DND-41 (cell line): ENCODE results near the gene GDA.

Experiments used
- ATAC-seq: fragments of 200-7000 bp; cut with Tn5 transposase; 3 replicates; pipeline ENCODE4 v1.9.1; 2021; ENCODE audit warnings: low read depth; ENCODE audit not compliant: insufficient read depth
- DNase-seq: peaks from one replicate; pipeline ENCODE4 v3.0.0-alpha.2; 2020
- H2AFZ ChIP-seq: 2 replicates; pipeline ENCODE4 v1.6.0; 2012; ENCODE audit warnings: low read depth, low read length
- H3K27ac ChIP-seq: 2 replicates; pipeline ENCODE4 v1.5.1; 2012; ENCODE audit warnings: low read length, inconsistent platforms
- H3K27me3 ChIP-seq: fragments of 200-600 bp; sonication (generic); 2 replicates; pipeline ENCODE4 v1.6.0; 2012; ENCODE audit warnings: low read length, mild to moderate bottlenecking, inconsistent platforms; ENCODE audit not compliant: insufficient read depth, poor library complexity
- H3K36me3 ChIP-seq: 2 replicates; pipeline ENCODE4 v1.5.1; 2012; ENCODE audit warnings: low read length, inconsistent platforms; ENCODE audit not compliant: insufficient read depth
- H3K4me1 ChIP-seq: 2 replicates; pipeline ENCODE4 v1.5.1; 2012; ENCODE audit warnings: mild to moderate bottlenecking, low read length; ENCODE audit not compliant: insufficient read depth
- H3K4me2 ChIP-seq: 2 replicates; pipeline ENCODE4 v1.6.0; 2012; ENCODE audit warnings: mild to moderate bottlenecking, moderate library complexity, low read length, inconsistent platforms; ENCODE audit not compliant: insufficient read depth
- H3K4me3 ChIP-seq, 2 experiments: fragments of 200-600 bp in 1 of 2; shearing (Covaris generic) in 1 of 2; 2 replicates each; pipeline ENCODE4 v1.5.1; 2012 to 2016; ENCODE audit warnings: inconsistent platforms in 2 of 2, low read length in 2 of 2, mild to moderate bottlenecking in 2 of 2, low read depth in 1 of 2, moderate library complexity in 1 of 2
- H3K79me2 ChIP-seq: 2 replicates; pipeline ENCODE4 v1.6.0; 2012; ENCODE audit warnings: low read length, inconsistent platforms; ENCODE audit not compliant: insufficient read depth
- H3K9ac ChIP-seq: 2 replicates; pipeline ENCODE4 v1.6.0; 2012; ENCODE audit warnings: low read depth, mild to moderate bottlenecking, inconsistent platforms, low read length, moderate library complexity
- H3K9me3 ChIP-seq: 2 replicates; pipeline ENCODE4 v1.5.1; 2012; ENCODE audit warnings: low read length, moderate library complexity, mild to moderate bottlenecking, inconsistent platforms; ENCODE audit not compliant: insufficient read depth, severe bottlenecking
- H4K20me1 ChIP-seq: 2 replicates; pipeline ENCODE4 v1.6.0; 2012; ENCODE audit warnings: low read length; ENCODE audit not compliant: insufficient read depth
- EZH2 ChIP-seq: IDR thresholded peaks from 3 replicates; pipeline ENCODE4 v1.6.1; 2012; ENCODE audit warnings: borderline replicate concordance, low read depth, mild to moderate bottlenecking, moderate library complexity, low read length, inconsistent platforms; ENCODE audit not compliant: severe bottlenecking
- TF ChIP-seq, protein P1 (sequence below): IDR thresholded peaks from 2 replicates; pipeline ENCODE4 v1.5.1; 2012; ENCODE audit warnings: borderline replicate concordance, low read length, moderate library complexity, mild to moderate bottlenecking; ENCODE audit not compliant: poor library complexity, severe bottlenecking; ENCODE audit errors: extremely low read depth

The GDA gene

DNA sequence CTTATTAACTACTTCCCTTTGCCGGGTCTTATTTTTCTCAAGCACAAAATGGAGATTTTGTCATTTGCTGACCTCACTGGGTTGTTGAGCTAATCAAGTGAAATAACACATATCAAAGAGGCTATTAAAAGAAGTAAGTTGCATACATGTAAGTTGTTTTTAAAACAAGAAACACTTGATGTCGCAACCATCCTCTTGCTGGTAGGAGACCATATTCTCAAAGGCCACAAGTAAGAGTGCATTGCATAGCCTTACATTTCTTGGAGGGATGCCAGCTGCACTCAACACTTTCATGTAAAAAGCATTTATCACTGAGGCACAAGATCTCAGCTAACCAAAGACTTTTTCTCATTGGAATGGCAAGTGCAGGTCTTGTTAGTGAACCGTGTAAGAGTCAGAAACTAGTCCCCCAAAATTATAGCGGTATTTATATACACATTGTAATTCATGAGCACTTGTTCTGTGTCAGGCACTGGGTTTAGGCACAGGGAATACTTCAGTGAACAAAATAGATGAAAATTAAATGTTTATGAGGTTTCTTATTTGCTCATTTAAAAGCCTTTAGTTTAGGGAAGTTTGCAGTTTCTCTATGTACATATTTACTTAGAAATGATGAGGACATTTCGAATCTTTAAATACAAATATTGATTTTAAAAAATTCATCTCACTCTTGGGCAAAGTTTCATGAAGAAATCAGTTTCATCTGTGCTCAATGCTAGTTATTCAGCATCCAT is 143.8 kb downstream of the GDA start:
- no peaks in the 10 kb centered on the region for H4K20me1 ChIP-seq
- no peak overlapping the region for H3K4me2 ChIP-seq
- H3K79me2 ChIP-seq = no peaks in the 10 kb centered on the region
- no peak for DNase-seq
- H3K4me1 ChIP-seq = no peaks in the 10 kb centered on the region
- H3K4me3 ChIP-seq = no peak overlapping the region
- no peak for TF ChIP-seq EZH2
- TF ChIP-seq, protein P1, sequence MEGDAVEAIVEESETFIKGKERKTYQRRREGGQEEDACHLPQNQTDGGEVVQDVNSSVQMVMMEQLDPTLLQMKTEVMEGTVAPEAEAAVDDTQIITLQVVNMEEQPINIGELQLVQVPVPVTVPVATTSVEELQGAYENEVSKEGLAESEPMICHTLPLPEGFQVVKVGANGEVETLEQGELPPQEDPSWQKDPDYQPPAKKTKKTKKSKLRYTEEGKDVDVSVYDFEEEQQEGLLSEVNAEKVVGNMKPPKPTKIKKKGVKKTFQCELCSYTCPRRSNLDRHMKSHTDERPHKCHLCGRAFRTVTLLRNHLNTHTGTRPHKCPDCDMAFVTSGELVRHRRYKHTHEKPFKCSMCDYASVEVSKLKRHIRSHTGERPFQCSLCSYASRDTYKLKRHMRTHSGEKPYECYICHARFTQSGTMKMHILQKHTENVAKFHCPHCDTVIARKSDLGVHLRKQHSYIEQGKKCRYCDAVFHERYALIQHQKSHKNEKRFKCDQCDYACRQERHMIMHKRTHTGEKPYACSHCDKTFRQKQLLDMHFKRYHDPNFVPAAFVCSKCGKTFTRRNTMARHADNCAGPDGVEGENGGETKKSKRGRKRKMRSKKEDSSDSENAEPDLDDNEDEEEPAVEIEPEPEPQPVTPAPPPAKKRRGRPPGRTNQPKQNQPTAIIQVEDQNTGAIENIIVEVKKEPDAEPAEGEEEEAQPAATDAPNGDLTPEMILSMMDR = no peak
- H3K36me3 ChIP-seq = no peaks in the 10 kb centered on the region
- no peaks in the 10 kb centered on the region for H3K9me3 ChIP-seq
- no peak overlapping the region for H3K27ac ChIP-seq
- ATAC-seq = no peak
- H3K27me3 ChIP-seq = peaks cover 3% of the 10 kb centered on the region
- no peak overlapping the region for H3K9ac ChIP-seq
- no peak overlapping the region for H2AFZ ChIP-seq

DNA sequence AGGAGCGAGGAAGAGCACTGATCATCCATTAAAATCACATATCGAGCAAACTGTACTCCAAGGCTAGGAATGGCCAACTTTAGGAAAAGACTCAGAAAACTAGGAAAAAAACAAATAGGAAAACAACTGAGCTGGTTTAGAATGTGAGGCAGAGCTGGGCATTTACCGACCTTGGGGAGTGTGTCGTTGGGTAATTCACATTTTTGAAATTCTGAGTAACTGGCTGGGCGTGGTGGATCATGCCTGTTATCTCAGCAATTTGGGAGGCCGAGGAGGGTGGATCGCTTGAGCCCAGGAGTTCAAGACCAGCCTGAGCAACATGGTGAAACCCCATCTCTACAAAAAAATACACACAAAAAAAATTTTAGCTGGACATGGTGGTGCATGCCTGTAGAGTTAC is 145.7 kb downstream of the GDA start:
- Histone ChIP-seq H3K79me2 (no peaks in the 10 kb centered on the region), H3K9ac (no peak overlapping the region), H3K4me2 (no peak overlapping the region), H4K20me1 (no peaks in the 10 kb centered on the region), H3K27me3 (peaks cover 3% of the 10 kb centered on the region), H2AFZ (no peak overlapping the region), H3K36me3 (no peaks in the 10 kb centered on the region), H3K9me3 (no peaks in the 10 kb centered on the region), H3K4me1 (no peaks in the 10 kb centered on the region), H3K4me3 (no peak overlapping the region), H3K27ac (no peak overlapping the region)
- no peak for ATAC-seq
- DNase-seq = no peak
- TF ChIP-seq EZH2 = no peak

DNA sequence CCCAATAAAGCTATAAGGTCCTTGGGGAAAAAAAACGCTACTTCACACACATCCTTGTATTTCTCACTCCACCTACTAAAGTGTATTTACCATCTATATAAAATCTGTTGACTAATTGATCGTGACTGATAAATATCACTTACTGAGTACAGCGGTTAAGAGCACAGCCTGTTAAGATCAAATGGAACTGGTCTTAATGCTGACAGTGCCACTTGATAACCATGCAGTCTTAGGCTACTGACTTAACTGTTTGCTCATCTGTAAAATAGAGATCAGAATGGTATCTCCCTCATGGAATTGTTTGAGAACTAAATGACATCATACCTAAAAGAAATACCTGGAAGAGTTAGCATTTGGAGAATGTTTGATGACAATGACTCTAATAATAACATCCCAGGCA is 148.3 kb downstream of the GDA start:
- no peak overlapping the region for H3K9ac ChIP-seq
- TF ChIP-seq EZH2 = no peak
- H3K27me3 ChIP-seq = peaks cover 3% of the 10 kb centered on the region
- DNase-seq = no peak
- no peaks in the 10 kb centered on the region for H3K79me2 ChIP-seq
- H3K27ac ChIP-seq = no peak overlapping the region
- H3K9me3 ChIP-seq = no peaks in the 10 kb centered on the region
- no peaks in the 10 kb centered on the region for H3K36me3 ChIP-seq
- H2AFZ ChIP-seq = no peak overlapping the region
- H3K4me3 ChIP-seq = no peak overlapping the region
- no peak overlapping the region for H3K4me2 ChIP-seq
- no peaks in the 10 kb centered on the region for H4K20me1 ChIP-seq
- H3K4me1 ChIP-seq = no peaks in the 10 kb centered on the region
- no peak for ATAC-seq

DNA sequence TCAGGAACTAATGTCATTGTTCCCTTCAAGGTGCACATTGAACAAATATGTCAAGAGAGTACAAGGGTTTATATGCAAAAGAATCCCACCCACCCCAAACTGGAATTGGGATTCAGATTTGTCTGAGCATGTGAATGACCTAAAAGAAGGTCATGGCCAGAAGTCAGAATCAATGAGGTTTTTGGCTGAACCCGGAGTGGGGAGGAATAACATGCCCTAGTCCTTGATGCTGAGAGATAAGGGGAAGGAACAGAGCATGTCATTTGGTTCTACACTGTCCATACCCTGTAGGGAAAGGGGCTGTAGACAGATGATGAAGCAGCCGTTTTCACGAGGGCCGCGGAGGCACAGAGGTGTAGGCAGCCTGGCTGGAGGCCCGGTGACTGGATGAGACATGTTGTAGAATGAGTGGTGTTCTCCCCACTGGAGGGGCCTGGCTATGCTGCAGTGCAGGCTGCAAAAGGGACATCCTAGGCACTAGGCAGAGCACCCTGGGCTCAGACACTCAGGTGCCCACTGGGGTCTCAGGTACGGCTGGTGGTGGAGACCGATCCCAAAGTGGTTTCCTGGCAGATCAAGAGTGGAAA is 149.9 kb downstream of the GDA start:
- Histone ChIP-seq H3K27me3 (peaks cover 3% of the 10 kb centered on the region), H3K9me3 (no peaks in the 10 kb centered on the region), H3K9ac (no peak overlapping the region), H3K27ac (no peak overlapping the region), H3K4me1 (no peaks in the 10 kb centered on the region), H3K36me3 (no peaks in the 10 kb centered on the region), H3K4me3 (no peak overlapping the region), H2AFZ (no peak overlapping the region), H3K79me2 (no peaks in the 10 kb centered on the region), H3K4me2 (no peak overlapping the region), H4K20me1 (no peaks in the 10 kb centered on the region)
- ATAC-seq (no peak), DNase-seq (no peak)
- no peak for TF ChIP-seq EZH2
- TF ChIP-seq, protein P1 = no peak
